Measurements from ENCODE around the gene RPAP3.

Gene RPAP3

GRCh38 chr12:47741340-47741703 is 35.5 kb upstream of the RPAP3 start:
- H3K27ac ChIP-seq (ENCODE audit: low read depth, low read length, severe bottlenecking), result no peak overlapping the region
- no peak overlapping the region for H3K4me3 ChIP-seq (ENCODE audit: extremely low read depth, insufficient read depth, low read length, poor library complexity, severe bottlenecking)
- 80 to 87% methylated on average over 3 to 4 of the region's 4 CpGs for WGBS, 2 experiments (ENCODE audit: insufficient coverage in 2 of 2)
- H3K4me1 ChIP-seq (ENCODE audit: control insufficient read depth, insufficient read depth, low read length, poor library complexity, severe bottlenecking), result no peaks in the 10 kb centered on the region
- H3K9me3 ChIP-seq (ENCODE audit: control insufficient read depth, low read length), result no peaks in the 10 kb centered on the region
- no peaks in the 10 kb centered on the region for H3K36me3 ChIP-seq (ENCODE audit: control insufficient read depth, insufficient read depth, low read length)

- H3K4me1 ChIP-seq (ENCODE audit: control insufficient read depth, insufficient read depth, low read length, poor library complexity, severe bottlenecking), result no peaks in the 10 kb centered on the region
- no peak overlapping the region for H3K27ac ChIP-seq (ENCODE audit: low read depth, low read length, severe bottlenecking)
- H3K9me3 ChIP-seq (ENCODE audit: control insufficient read depth, low read length), result no peaks in the 10 kb centered on the region
- H3K36me3 ChIP-seq (ENCODE audit: control insufficient read depth, insufficient read depth, low read length), result no peaks in the 10 kb centered on the region
- 93% methylated on average over 12 to 17 of the region's 21 CpGs for WGBS, 2 experiments (ENCODE audit: insufficient coverage in 2 of 2)
- no peak overlapping the region for H3K4me3 ChIP-seq (ENCODE audit: extremely low read depth, insufficient read depth, low read length, poor library complexity, severe bottlenecking)
Observed at GRCh38 chr12:47740606-47741339, 34.9 kb upstream of the RPAP3 start.

GRCh38 chr12:47739979-47740378 is 34.1 kb upstream of the RPAP3 start:
- 72 to 89% methylated on average over 8 to 10 of the region's 12 CpGs for WGBS, 2 experiments (ENCODE audit: insufficient coverage in 2 of 2)
- Histone ChIP-seq H3K4me1 (ENCODE audit: control insufficient read depth, insufficient read depth, low read length, poor library complexity, severe bottlenecking) (peaks cover 6% of the 10 kb centered on the region), H3K36me3 (ENCODE audit: control insufficient read depth, insufficient read depth, low read length) (no peaks in the 10 kb centered on the region), H3K9me3 (ENCODE audit: control insufficient read depth, low read length) (no peaks in the 10 kb centered on the region), H3K27ac (ENCODE audit: low read depth, low read length, severe bottlenecking) (no peak overlapping the region), H3K4me3 (ENCODE audit: extremely low read depth, insufficient read depth, low read length, poor library complexity, severe bottlenecking) (no peak overlapping the region)

- H3K4me1 ChIP-seq (ENCODE audit: control insufficient read depth, insufficient read depth, low read length, poor library complexity, severe bottlenecking), result peaks cover 9% of the 10 kb centered on the region
Observed at GRCh38 chr12:47739297-47739696, 33.5 kb upstream of the RPAP3 start.

GRCh38 chr12:47737936-47738594 is 32.2 kb upstream of the RPAP3 start:
- WGBS, 2 experiments (ENCODE audit: insufficient coverage in 2 of 2), result 94 to 97% methylated on average over 11 to 12 of the region's 17 CpGs
- H3K27ac ChIP-seq (ENCODE audit: low read depth, low read length, severe bottlenecking), result no peak overlapping the region
- H3K4me3 ChIP-seq (ENCODE audit: extremely low read depth, insufficient read depth, low read length, poor library complexity, severe bottlenecking), result no peak overlapping the region
- no peaks in the 10 kb centered on the region for H3K36me3 ChIP-seq (ENCODE audit: control insufficient read depth, insufficient read depth, low read length)
- no peaks in the 10 kb centered on the region for H3K9me3 ChIP-seq (ENCODE audit: control insufficient read depth, low read length)
- H3K4me1 ChIP-seq (ENCODE audit: control insufficient read depth, insufficient read depth, low read length, poor library complexity, severe bottlenecking), result peaks cover 9% of the 10 kb centered on the region

More at GRCh38 chr12:47739297-47739696, 33.5 kb upstream of the RPAP3 start:
- Histone ChIP-seq H3K27ac (ENCODE audit: low read depth, low read length, severe bottlenecking) (no peak overlapping the region), H3K36me3 (ENCODE audit: control insufficient read depth, insufficient read depth, low read length) (no peaks in the 10 kb centered on the region), H3K4me3 (ENCODE audit: extremely low read depth, insufficient read depth, low read length, poor library complexity, severe bottlenecking) (no peak overlapping the region), H3K9me3 (ENCODE audit: control insufficient read depth, low read length) (no peaks in the 10 kb centered on the region)
- WGBS, 2 experiments (ENCODE audit: insufficient coverage in 2 of 2), result 89 to 100% methylated on average over 1 to 3 of the region's 3 CpGs

- peaks cover 9% of the 10 kb centered on the region for H3K4me1 ChIP-seq (ENCODE audit: control insufficient read depth, insufficient read depth, low read length, poor library complexity, severe bottlenecking)
- no peak overlapping the region for H3K27ac ChIP-seq (ENCODE audit: low read depth, low read length, severe bottlenecking)
- H3K9me3 ChIP-seq (ENCODE audit: control insufficient read depth, low read length), result no peaks in the 10 kb centered on the region
- H3K36me3 ChIP-seq (ENCODE audit: control insufficient read depth, insufficient read depth, low read length), result no peaks in the 10 kb centered on the region
- 87 to 89% methylated on average over 14 to 19 of the region's 19 CpGs for WGBS, 2 experiments (ENCODE audit: insufficient coverage in 2 of 2)
- no peak overlapping the region for H3K4me3 ChIP-seq (ENCODE audit: extremely low read depth, insufficient read depth, low read length, poor library complexity, severe bottlenecking)
Observed at GRCh38 chr12:47736877-47737676, 31.2 kb upstream of the RPAP3 start.

GRCh38 chr12:47736216-47736615 is 30.4 kb upstream of the RPAP3 start:
- WGBS, 2 experiments (ENCODE audit: insufficient coverage in 2 of 2), result 86 to 95% methylated on average over 4 of the region's 4 CpGs
- no peak overlapping the region for H3K4me3 ChIP-seq (ENCODE audit: extremely low read depth, insufficient read depth, low read length, poor library complexity, severe bottlenecking)
- no peaks in the 10 kb centered on the region for H3K36me3 ChIP-seq (ENCODE audit: control insufficient read depth, insufficient read depth, low read length)
- H3K27ac ChIP-seq (ENCODE audit: low read depth, low read length, severe bottlenecking), result no peak overlapping the region
- peaks cover 9% of the 10 kb centered on the region for H3K4me1 ChIP-seq (ENCODE audit: control insufficient read depth, insufficient read depth, low read length, poor library complexity, severe bottlenecking)
- H3K9me3 ChIP-seq (ENCODE audit: control insufficient read depth, low read length), result no peaks in the 10 kb centered on the region

- no peaks in the 10 kb centered on the region for H3K36me3 ChIP-seq (ENCODE audit: control insufficient read depth, insufficient read depth, low read length)
- no peak overlapping the region for H3K27ac ChIP-seq (ENCODE audit: low read depth, low read length, severe bottlenecking)
- no peaks in the 10 kb centered on the region for H3K9me3 ChIP-seq (ENCODE audit: control insufficient read depth, low read length)
- H3K4me1 ChIP-seq (ENCODE audit: control insufficient read depth, insufficient read depth, low read length, poor library complexity, severe bottlenecking), result peaks cover 9% of the 10 kb centered on the region
- 91 to 95% methylated on average over 8 to 9 of the region's 11 CpGs for WGBS, 2 experiments (ENCODE audit: insufficient coverage in 2 of 2)
- H3K4me3 ChIP-seq (ENCODE audit: extremely low read depth, insufficient read depth, low read length, poor library complexity, severe bottlenecking), result no peak overlapping the region
Observed at GRCh38 chr12:47735649-47736048, 29.8 kb upstream of the RPAP3 start.

- whole genome bisulfite sequencing, 2 experiments (ENCODE audit: insufficient coverage in 2 of 2), result 63 to 66% methylated on average over 7 to 9 of the region's 12 CpGs
- Histone ChIP-seq H3K4me3 (ENCODE audit: extremely low read depth, insufficient read depth, low read length, poor library complexity, severe bottlenecking) (no peak overlapping the region), H3K27ac (ENCODE audit: low read depth, low read length, severe bottlenecking) (no peak overlapping the region), H3K4me1 (ENCODE audit: control insufficient read depth, insufficient read depth, low read length, poor library complexity, severe bottlenecking) (peaks cover 9% of the 10 kb centered on the region), H3K9me3 (ENCODE audit: control insufficient read depth, low read length) (no peaks in the 10 kb centered on the region), H3K36me3 (ENCODE audit: control insufficient read depth, insufficient read depth, low read length) (no peaks in the 10 kb centered on the region)
Observed at GRCh38 chr12:47734725-47735480, 29.1 kb upstream of the RPAP3 start.

GRCh38 chr12:47733142-47733541 is 27.3 kb upstream of the RPAP3 start:
- Histone ChIP-seq H3K9me3 (ENCODE audit: control insufficient read depth, low read length) (no peaks in the 10 kb centered on the region), H3K36me3 (ENCODE audit: control insufficient read depth, insufficient read depth, low read length) (no peaks in the 10 kb centered on the region), H3K4me3 (ENCODE audit: extremely low read depth, insufficient read depth, low read length, poor library complexity, severe bottlenecking) (no peak overlapping the region), H3K4me1 (ENCODE audit: control insufficient read depth, insufficient read depth, low read length, poor library complexity, severe bottlenecking) (peaks cover 12% of the 10 kb centered on the region), H3K27ac (ENCODE audit: low read depth, low read length, severe bottlenecking) (no peak overlapping the region)
- WGBS, 2 experiments (ENCODE audit: insufficient coverage in 2 of 2), result 90 to 93% methylated on average over 4 of the region's 4 CpGs

Measured in mesodermal cell (in vitro differentiated cells).